ENCODE results near the gene ARL16.
A peak's percentile ranks its signal among the peaks of the same experiment; 100 is the strongest.

Gene ARL16

DNA sequence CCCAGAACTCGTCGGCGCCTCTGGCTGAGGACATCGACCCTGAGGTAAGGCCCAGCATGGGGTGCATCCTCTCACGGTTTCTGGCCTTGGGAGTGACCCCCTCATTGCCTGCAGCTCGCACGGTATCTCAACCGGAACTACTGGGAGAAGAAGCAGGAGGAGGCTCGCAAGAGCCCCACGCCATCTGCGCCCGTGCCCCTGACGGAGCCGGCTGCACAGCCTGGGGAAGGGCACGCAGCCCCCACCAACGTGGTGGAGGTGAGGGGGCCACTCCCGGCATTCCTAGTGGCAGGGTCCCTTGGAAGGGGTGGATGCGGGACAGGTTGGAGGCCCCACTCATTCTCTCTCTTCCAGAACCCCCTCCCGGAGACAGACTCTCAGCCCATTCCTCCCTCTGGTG is 11.2 kb upstream of the ARL16 start:
- DNase-seq, result no peak

DNA sequence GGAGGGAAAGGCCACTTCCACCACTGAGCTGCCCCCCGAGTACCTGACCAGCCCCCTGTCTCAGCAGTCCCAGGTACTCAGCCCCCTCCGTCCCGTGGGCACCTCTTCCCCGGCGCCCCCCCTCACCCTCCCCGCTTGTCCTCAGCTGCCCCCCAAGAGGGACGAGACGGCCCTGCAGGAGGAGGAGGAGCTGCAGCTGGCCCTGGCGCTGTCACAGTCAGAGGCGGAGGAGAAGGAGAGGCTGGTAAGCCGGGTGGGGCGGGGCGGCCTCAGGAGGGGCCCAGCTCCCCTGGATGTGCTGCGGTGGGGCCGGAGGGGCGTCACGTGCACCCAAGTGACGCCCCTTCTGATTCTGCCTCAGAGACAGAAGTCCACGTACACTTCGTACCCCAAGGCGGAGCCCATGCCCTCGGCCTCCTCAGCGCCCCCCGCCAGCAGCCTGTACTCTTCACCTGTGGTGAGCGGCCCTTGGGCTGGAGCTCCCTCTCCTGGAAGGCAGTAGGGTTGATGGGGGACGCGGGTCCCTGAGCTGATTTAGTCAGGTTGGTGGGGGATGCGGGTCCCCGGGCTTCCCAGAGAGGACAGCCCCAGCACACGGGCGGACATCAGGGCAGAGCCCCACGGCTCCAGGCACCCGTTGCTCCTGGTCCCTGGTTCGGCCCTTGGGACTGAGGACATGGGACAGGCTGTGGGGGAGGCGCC is 10.1 kb upstream of the ARL16 start:
- DNase-seq, result no peak

GRCh38 chr17:81691608-81692007 is 8.0 kb upstream of the ARL16 start:
- DNase-seq, result no peak

GRCh38 chr17:81691196-81691595 is 7.6 kb upstream of the ARL16 start:
- no peak for DNase-seq

DNA sequence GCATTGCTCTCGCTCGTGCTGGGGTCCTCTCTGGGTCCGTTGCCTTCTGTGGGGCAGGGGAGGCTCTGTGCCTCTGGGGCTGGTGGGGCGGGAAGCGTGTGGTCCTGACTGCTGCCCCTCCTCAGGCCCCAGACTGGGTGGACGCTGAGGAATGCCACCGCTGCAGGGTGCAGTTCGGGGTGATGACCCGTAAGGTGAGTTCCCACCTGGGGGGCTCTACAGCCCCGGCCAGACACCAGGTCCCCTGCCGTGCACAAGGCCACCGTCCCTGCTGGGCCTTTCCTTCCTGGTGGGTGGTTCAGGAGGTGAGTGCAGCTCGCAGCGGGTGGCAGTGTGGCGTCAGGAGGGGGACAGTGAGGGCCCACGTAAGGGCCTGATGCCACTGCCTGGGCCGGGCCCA is 7.0 kb upstream of the ARL16 start:
- DNase-seq, result no peak

DNA sequence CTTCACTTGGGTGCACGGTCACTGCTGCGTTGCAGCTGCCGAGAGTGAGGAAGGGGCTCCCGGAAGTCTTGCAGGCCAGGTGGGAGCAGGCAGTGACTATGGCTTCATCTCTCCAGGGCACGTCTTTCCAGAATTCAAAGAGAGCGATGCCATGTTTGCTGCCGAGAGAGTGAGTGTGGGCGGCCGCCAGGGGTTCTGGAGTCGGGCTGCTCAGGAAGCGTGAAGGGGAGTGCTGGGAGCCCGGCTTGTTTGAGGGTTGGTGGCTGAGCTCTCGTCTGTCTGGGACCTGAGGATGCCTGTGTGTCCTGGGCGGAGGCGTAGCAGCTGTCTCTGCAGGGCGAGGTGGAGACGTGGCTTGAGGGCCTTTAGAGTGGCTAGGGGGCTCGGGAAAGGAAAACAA is 6.5 kb upstream of the ARL16 start:
- DNase-seq, result no peak

GRCh38 chr17:81688616-81689015 is 5.0 kb upstream of the ARL16 start:
- DNase-seq, result no peak

DNA sequence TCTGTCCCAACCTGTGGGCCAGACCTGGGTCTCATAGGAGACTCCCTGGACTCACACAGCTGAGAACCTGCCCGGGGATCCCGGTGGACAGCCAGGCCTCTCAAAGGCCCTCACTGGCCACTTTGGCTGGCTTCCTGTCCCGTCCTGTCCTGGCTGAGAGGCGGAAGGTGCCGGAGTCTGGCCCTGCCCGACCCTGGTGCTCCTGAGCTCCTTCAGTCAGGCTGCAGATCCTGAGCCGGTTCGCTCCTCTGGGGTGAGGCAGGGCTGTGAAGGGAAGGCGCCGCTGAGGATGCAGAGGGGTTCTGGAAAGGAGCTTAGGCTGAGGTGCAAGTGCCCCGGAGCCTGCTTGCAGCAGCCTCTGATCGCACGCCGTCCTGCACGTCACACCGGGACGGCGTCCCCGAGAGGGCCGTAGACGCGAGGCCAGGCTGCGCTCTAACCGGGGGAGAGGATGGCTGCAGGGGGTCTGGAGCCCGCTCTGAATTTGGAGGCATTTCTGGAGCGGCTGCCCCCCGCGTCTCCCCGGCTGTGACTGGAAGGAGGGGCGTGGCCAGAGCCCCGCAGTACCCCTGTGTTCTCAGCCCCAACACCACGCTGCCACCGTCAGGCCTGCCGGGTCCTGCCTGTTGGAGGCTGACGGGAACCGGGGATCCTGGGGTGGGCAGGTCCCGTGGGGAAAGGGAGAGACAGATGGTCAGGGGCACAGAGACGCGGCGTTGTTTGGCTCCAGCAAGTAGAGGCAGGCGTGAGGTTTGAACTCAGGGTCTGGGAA is 4.4 kb upstream of the ARL16 start:
- no peak for DNase-seq

- DNase-seq, result no peak
These were observed 3.0 kb upstream of the ARL16 start for GRCh38 chr17:81686614-81687013.

- no peak for DNase-seq
These were observed 1.5 kb upstream of the ARL16 start for GRCh38 chr17:81685108-81685507.

DNA sequence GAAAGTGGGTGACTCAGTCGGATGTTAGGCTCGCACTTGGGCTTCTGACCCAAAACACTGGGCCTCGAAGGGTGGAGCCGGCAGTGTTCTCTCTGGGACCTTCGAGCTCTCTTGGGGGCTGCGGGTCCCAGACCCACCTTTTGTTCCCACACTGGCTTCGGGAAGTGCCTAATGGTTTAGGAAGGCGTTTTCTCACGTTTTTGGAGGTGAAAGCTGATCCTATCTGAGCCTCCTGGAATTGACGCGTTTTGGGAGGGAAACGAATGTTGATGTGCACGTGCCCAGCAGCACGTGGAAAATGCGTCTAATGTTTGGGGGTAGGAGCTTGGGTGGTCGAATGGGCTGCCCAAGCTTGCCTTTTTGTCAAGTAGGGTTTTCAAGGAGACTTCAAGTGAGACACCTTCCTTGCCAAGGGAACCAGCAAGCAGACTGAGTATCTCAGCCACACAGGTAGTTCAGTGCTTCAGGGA is 880 bp upstream of the ARL16 start:
- no peak for DNase-seq

- peak; percentile 57 for DNase-seq
These were observed 401 bp downstream of the ARL16 start for GRCh38 chr17:81683208-81683583.

GRCh38 chr17:81682565-81683207 is 911 bp downstream of the ARL16 start:
- DNase-seq, result no peak

DNA sequence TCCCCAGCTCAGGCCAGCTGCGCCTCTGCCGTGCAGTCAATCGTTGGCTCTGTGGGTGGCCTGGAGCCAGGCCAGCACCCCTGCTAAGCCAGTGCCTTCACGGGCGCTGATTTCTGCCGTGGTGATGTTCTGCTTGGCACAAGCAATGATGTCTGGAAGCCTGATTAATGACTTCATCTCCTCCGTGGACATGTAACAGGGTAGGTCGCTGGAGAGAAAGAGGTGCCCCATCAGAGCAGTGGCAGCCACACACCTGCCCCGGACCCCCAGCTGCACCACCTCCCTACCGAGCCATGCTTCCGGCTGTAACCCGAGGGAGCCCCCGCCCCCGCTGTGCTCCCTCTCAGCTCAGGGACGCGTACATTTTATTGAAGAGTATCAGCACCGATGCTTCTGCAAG is 1.9 kb downstream of the ARL16 start:
- DNase-seq, result peak; percentile 96

DNA sequence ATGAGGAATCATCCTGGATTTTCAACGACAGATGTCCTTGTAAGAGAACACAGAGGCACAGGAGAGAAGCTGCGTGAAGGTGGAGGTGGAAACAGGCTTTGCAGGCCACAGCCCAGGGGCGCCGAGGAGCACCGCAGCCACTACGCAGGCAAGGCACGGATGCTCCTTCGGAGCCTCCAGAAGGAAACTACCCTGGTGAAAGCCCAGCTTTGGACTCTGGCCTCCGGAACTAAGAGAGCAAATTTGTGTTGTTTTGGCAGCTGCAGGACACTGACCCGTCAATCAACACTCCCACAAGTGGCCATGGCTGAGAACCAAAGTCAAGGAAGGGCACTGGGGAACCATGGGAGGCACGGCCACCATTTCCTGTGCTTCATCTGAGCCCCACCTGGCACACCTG is 3.4 kb downstream of the ARL16 start:
- DNase-seq, result no peak

DNA sequence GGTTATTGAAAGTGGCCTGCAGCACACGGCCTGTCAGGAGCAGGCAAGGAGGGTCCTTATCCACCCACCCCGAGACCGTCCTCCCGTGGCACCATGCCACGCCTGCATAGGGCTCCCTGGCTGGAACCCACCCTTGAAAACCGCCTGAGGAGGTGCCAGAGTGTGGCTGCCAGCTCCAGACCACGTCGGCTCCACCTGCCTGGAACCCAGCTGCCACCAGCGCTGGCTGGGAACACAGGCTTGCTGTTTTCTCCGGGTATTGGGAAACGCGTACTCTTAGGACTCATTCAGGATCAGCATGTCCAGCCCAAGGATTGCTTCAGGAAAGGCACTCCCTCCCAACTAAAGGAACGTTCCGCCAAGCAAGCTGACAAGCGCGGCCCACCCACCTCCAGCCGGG is 6.7 kb downstream of the ARL16 start:
- DNase-seq, result no peak

DNA sequence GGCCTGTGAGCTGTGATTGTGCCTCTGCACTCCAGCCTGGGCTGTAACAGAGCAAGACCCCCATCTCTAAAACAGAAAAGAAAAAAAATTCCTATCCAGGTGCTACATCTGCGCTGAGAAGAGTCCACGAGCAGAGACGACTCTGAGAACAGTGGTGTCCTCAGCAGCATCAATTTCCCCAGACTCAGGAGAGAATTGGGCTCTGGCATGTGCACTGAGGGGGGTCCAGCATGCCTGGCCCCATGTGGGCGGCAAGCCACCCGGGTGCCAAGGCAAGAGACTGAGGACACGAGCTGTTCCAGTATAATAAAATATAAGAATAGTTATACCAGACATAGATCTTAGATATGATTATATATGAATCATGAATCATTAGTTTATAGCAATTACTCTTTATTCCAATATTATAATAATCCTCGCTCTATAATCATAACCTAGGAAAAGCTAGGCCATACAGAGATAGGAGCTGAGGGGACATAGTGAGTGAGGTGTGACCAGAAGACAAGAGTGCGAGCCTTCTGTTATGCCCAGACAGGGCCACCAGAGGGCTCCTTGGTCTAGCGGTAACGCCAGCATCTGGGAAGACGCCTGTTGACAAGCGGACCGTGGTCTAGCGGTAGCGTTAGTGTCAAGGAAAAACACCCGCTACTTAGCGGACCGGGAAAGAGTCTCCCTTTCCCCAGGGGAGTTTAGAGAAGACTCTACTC is 7.9 kb downstream of the ARL16 start:
- peak; percentile 28 for DNase-seq

DNA sequence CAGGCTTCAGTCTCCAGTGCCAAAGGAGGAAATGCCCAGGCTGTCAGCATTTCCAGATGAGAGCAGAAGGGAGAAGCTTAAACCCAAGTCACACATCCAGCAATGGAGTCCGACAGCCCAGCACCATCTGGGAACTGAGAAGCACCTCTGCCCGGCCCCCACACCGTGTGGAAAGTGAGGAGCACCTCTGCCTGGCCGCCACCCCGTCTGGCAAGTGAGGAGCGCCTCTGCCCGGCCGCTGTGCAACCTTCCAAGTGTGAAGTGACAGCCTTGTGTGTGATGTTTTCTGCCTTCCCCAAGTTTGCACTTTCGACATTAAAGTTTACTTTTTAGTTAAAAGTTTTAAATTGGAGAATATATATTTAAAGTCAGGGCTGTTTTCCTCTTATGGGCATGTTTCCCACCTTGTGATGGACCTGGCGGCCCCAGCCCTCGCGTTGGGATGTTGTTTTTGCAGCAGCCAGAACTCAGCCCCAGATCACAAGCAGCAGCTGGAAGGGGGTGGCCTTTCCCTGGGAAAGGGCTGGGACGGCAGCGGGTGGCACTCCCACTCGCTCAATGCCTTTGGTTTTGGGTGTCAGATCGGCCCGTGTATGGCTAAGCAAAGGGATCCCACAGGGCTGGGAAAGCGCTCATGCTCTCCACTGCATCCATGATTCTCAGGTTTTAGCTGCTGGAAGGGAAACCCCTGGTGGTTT is 9.9 kb downstream of the ARL16 start:
- no peak for DNase-seq

DNA sequence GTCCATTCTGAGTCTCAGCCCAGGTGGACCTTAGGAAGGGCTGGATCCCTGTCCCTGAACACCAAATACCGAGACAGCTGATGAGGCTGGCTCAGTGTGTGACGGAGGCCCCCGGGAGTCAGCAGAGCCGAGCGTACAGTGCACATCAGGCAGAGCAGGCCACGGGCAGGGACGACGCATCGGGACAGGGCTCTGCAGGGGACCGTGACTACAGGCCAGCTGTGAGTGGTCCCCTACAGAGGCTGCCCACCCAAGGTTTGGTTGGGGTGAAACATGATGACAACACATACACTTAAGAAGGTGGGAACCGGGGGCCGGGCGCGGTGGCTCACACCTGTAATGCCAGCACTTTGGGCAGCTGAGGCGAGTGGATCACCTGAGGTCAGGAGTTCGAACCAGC is 10.6 kb downstream of the ARL16 start:
- no peak for DNase-seq

GRCh38 chr17:81672504-81672903 is 11.1 kb downstream of the ARL16 start:
- no peak for DNase-seq

DNA sequence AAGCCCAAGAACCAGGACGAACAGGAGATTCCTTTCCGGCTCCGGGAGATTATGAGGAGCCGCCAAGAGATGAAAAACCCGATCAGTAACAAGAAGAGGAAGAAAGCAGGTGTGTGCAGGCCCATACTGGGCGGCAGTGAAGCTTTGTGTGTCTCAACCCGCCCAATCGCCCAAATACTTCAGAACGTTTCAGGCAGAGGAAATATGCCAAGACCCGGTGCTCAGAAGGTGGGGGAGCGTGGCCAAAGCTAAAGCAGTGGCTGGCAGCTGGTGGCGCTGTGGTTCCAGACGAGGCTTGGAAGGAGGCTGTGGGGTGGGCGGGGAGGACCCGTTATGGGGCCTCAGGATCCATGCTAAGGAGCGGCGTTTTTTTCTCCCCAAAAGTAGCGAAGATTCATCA is 15.8 kb downstream of the ARL16 start:
- no peak for DNase-seq

DNA sequence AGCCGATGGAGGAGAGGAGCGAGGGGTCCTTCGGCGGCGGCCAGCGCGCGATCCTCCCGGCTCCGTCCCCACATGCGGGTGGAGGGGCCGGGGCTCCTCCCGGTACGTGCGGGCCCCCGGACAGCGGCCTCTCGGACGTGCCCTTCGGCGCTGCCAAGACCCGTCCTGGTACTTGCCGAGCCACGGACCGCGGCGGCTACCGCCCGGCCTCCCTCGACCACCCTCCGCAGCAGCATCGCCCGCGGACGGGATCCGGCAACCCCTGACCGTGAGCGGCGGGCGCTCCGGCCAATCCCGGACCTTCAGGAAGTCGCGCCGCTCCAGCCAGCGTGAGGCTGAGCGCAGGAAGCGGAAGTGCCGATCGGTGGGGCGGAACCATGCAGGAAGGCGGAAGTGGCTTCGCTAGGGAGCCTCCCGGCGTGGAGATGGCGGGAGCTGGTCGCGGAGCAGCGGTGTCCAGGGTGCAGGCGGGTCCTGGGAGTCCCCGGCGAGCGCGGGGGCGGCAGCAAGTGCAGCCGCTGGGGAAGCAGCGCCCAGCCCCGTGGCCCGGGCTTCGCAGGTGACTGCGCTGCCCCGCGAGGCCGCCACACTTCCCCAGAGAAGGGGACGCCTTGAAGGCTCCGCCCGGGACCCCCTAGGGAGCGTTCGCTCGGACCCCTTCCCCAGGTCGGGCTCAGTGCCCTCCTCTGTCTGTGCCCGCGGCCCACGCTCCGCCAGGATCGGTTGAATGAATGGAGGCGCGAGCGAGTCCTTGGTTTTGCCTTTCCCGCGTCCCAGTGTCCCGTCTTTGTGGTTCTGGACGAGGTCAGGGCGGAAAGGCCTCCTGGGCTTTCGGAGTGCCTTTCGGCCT is 17.0 kb downstream of the ARL16 start, which contains the start of the genes CCDC137 and OXLD1:
Gene CCDC137, plus strand, starts transcription at position 396 of the 850 bp plus-strand sequence. Its CDS starts 30 bp downstream, at position 426.
Gene OXLD1, minus strand, starts transcription at position 264 of the 850 bp plus-strand sequence. Its CDS starts 28 bp downstream, at position 236.
- DNase-seq, result peak; percentile 97
